NK-92 (cell line): ENCODE results near the gene AFAP1L2.

Experiments
- DNase-seq: peaks from one replicate; lab custom pipeline; 2025; ENCODE audit not compliant: unreplicated experiment; lab: John Stamatoyannopoulos, UW

Gene AFAP1L2, protein sequence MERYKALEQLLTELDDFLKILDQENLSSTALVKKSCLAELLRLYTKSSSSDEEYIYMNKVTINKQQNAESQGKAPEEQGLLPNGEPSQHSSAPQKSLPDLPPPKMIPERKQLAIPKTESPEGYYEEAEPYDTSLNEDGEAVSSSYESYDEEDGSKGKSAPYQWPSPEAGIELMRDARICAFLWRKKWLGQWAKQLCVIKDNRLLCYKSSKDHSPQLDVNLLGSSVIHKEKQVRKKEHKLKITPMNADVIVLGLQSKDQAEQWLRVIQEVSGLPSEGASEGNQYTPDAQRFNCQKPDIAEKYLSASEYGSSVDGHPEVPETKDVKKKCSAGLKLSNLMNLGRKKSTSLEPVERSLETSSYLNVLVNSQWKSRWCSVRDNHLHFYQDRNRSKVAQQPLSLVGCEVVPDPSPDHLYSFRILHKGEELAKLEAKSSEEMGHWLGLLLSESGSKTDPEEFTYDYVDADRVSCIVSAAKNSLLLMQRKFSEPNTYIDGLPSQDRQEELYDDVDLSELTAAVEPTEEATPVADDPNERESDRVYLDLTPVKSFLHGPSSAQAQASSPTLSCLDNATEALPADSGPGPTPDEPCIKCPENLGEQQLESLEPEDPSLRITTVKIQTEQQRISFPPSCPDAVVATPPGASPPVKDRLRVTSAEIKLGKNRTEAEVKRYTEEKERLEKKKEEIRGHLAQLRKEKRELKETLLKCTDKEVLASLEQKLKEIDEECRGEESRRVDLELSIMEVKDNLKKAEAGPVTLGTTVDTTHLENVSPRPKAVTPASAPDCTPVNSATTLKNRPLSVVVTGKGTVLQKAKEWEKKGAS

GRCh38 chr10:114404171-114405010, at the start of gene AFAP1L2:
AFAP1L2 (minus strand) TSS chr10:114404502; CDS start chr10:114404455, 47 bp downstream.
- DNase-seq: no peak

DNA sequence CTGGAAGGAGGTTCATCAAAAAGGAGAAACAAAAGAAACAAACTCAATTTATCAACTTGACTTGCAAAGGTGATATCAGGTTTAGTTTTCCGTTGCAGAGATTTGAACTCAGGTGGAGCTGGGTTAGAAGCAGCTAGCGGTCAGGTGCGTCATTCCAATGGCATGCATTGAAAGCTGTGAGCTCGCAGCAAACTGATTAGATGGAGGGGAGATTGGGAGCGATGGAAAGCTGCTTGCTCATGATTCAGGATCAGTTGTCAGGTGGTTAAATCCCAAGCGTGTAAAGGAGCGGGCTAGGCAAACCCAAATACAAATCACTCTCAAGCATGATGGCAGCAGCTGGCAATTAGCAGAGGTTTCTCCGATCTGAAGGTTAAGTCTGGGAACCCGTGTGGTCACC, 49.3 kb upstream of the AFAP1L2 start:
- no peak for DNase-seq

GRCh38 chr10:114448897-114449296, 44.6 kb upstream of the AFAP1L2 start:
- no peak for DNase-seq

DNA sequence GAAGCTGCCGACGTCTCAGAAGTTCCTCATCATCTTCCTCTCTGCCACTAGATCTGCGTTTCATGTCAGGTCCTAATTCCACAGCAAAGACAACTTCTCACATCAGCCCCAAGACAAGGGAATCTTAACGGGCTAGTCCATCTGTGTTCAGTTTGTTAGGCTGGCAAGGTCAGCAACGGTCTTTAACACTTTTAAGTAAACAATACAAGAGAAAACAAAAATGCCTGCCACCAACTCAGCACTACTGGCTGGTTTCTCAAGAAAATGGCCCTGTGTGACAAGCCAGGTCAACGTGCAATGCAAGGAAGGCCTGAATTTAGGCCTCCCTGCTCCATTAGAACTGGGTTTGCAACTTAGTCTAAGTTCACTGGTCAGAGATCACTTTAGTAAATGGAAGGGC, 41.0 kb upstream of the AFAP1L2 start:
- DNase-seq: no peak

DNA sequence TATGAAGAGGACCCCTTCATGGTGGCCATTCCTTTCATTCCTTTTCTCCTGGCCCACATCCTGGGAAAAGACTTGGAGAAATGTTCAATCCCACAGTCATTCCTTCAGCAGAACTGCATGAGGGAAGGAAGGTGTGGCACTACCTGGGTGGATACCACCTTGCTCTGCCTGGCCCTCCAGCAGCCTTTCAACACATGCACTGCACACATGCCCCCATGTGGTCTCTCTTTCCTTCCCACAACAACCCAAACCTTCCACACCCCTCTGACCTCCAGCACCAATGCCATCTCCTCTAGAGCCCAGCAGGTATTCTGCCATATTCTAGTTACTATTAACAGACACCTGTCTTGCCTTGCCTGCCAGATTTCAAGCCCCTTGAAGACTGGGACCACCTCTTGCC, 40.5 kb upstream of the AFAP1L2 start:
- DNase-seq: no peak

GRCh38 chr10:114442091-114442630, 37.9 kb upstream of the AFAP1L2 start:
- no peak for DNase-seq

DNA sequence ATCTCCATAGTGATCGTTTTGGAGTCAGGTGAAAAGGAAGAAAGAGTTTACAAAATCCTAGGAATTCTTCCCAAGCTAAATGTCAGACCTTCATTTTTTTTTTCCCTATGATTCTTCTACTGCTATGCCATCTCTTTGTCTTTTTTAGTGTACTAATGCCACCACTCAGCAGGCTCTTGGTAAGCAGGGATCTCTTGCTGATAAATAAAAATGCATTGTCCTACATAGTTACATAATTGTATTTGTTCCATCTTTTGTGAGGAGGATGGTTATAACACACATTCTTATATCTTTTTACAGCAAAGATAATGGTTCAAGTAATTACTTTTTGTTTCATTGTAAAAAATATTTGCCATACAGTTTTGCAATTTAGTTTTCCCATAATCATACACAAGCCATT, 36.8 kb upstream of the AFAP1L2 start:
- no peak for DNase-seq

DNA sequence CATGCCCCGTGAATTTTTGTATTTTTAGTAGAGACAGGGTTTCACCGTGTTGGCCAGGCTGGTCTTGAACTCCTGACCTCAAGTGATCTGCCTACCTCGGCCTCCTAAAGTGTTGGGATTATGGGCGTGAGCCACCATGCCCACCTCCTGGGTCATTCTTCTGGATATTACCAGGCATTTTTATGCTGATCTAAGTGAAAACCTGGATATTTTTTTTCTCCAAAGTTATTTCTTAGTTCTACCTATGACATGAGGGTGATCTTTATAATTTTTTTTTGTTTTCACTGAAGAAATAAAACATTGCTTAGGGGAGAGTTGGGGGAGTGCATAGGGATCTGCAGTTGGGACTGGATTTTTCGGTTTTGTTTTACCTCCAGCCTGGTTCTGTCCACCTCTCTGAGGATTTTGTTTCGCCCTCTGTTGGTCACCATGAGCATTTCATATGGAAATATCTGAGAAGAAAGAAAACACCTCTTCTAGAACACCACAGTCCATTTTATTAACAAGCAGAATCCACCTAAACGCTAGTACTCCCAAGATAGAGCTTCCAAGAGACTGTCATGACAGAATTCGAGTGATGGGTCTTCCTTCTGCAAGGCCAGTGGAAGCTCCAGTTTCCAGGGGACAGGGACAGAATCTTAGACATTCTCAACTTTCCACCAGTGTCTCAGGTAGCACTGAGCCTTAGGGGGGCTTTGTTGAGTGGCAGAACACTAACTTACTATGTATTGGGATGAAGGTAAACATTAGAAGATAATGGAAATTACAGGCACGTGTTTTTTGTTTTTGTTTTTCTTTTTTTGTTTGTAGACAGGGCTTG, 33.4 kb upstream of the AFAP1L2 start:
- no peak for DNase-seq

DNA sequence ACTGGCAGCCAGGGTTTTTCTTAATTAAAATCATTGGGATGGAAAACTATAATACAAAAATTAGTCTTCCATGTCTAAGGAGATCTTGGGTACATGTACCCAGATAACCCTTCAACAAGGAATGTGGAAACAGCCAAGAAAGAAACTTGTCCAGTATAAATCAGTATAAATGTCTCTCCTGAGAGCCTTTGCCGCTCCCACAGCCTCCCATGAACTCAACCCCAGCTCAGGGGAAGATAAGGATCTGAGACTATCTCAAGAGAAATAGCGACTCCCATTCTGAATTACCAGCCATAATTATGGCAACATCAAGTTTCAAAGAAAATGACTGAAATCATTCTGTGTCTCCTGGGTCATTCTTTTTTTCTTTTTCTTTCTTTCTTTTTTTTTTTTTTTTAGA, 32.6 kb upstream of the AFAP1L2 start:
- DNase-seq: no peak

DNA sequence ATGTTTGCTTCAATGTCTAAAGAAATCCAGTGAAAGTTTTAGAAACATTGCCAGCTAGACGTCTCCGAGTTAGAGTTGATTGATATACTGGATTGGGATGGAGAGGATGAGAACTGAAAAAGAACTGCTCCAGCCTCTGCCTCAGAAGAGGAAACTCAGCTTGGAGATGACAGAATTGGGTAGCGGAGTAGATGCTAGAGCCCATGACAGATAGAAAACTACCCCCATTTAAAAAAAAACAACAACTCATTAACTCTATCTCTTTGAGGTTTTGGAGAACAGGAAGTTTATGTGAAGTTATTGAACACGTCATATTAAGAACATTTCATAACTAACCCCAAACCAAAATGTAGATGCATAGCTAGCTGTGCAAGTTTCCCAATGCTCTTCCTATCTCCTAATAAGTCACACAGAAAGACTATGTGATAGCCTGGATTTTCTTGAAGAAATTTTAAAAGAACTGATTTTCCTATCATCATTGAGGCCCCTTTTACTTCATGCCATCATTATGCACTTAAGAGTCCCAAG, 28.3 kb upstream of the AFAP1L2 start:
- DNase-seq: no peak

DNA sequence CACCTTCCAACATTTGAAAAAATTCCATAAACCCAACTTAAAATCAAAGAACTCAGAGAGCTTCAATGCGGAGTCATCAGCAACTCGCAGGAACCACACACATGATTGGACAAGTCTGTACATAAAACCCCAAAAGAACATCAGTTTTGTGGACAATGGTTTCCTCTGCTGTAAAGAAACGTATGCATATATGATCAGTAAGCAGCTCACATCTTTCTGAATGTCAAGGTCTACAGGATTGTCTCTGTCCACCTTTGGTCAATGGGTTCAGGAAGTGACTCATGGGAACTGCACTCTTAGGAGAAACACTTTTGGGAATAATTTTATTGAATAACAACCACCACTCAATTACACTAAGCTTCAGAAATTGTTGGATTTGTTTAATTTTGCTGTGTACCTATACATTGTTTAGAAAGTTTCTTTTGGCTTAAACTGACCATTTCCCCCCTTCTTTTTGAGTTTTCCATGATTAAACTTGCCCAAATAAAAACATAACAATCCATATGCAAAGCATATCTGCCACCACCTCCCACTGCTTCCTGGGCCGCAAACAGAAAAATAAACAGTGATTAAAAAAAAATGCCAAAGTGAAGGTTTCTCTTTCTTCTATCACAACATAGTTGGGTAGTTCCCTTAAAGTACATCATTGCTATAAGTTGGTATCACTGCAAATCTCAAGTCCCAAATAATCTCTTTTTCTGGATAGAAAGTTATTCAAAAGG, 27.3 kb upstream of the AFAP1L2 start:
- DNase-seq: no peak

GRCh38 chr10:114430688-114431413, 26.5 kb upstream of the AFAP1L2 start:
- DNase-seq: no peak

DNA sequence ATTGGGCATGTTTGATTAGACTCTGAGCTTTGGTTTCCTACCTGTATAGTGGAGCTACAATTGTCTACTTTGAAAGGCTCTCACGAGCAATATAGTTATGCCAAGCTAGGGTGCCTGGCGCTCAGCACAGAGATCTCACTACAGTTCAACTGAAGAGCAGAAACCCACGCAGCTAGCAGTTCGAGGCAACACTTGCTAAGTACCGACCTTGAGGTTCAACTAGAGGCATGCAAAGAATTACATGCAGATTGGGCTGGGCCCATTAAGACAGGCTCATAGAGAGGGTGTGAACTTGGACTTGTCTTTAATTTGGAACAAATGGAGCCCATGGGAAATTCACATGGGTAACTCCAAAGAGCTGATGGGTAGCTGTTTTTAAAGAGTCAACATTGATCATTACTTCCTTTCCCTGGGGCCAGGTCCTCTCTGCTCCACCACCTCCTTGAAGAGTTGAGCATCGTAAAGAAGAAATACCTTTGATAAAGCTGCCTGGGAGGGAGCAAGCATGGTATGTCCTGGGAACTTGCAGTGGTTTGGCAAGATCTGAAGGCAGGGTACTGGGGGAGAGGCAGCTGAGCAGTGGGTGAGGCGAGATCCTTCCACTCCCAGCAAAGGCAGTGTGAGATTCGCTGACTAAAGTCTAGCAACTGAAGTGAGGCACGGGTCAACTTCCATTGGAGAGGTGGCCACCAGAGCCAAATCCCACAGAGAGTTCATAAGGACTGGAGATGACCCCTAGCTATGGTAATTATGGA, 25.5 kb upstream of the AFAP1L2 start:
- DNase-seq: no peak

DNA sequence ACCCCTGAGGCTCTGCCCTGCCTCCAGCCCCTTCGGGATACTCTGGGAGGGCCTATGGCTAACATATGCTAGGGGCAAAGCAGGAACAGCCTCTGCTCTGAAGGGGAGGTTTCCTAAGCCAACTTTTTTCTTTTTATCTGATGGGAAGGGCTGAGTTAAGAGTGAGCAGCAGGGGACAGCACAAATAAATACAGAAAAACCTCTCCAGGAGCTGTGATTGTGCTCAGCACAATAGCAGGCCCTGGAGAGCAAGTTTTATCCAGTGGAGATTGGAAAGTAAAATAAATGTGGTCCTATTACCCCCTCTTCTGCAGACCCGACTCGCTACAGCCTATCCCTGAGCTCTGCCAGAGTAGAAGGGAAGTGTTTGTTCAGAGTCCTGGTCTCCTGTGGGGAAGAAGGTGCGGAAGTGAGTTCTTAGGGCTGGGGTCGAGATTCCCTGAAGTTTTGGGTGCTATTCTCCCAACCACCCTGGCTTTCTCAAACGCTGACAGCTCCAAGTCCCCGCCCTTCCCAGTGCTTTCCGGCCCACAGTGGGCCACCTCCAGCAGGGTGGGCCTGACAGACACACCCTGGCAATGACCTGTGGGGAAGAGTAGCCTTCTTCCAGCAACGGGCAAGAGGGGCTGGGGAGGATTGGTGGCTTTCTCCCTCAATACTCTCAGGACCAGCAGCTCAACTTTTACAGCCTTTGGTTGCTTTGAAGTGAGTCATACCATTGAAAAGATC, 23.0 kb upstream of the AFAP1L2 start:
- no peak for DNase-seq

- no peak for DNase-seq
Observed at GRCh38 chr10:114426476-114426875, 22.2 kb upstream of the AFAP1L2 start.

DNA sequence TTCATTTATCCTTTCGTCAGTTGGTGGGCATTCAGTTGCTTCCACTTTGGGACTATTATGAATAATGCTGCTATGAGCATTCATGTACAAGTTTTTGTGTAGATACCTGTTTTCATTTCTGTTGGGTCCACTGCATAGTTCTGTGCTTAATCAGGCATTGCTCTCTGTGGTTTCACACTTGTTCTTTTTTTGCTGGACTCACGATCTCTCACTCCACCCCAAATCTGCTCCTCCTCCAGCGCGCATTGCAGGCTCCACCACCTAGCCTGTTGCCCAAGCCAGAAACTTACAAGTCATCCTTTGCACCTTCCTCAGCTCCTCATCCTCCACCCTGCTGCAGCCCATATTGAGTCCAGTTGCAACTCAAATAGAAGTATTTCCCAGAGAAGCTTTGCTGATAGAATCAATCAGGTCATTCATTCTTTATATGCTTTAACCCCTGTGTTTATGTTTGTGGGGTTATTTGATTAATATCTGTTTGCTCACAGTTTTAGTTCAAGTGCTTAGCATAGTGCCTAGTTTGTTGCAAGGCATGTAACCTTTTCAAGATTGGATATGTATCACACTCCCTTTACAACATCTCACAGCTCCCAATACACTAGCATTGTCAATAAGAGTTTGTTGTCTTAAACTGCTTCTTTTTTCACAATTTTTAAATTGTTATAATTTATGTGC, 16.6 kb upstream of the AFAP1L2 start:
- no peak for DNase-seq

GRCh38 chr10:114418109-114418508, 13.8 kb upstream of the AFAP1L2 start:
- no peak for DNase-seq
